Measurements from ENCODE around the gene HSPB6. TPM values are rescaled to one million over a fixed set of nuclear protein-coding genes. Genes with fewer than 3 reads are reported as not detected.

The HSPB6 gene
- polyA plus RNA-seq, 2 of the 4 experiments (the other 2 are of a cell fraction), result 0.16 to 0.26 TPM

- CTCF ChIA-PET, result interaction anchor here (1.0 to 2.0 kb wide), 4 partner anchors 9 to 217 kb away, joined by 3 to 7 read pairs (median 5); no protein-coding TSS in a partner anchor
- Histone ChIP-seq H3K9me3 (no peaks in the 10 kb centered on the region), H3K27ac (no peak overlapping the region), H3K4me2 (no peak overlapping the region), H3K4me3 (no peak overlapping the region), H3K4me1 (no peaks in the 10 kb centered on the region)
- WGBS (ENCODE audit: missing lambda C conversion rate), result 96% methylated on average over 25 of the region's 25 CpGs
- no peak for DNase-seq (ENCODE audit: low read depth in 1 of 2, low spot score in 1 of 2)
- TF ChIP-seq ZNF302 (CRISPR knock-in tag; IDR thresholded peaks at IDR 0.05) (no peak), HEYL (CRISPR knock-in tag; IDR thresholded peaks at IDR 0.05) (no peak), MYC (IDR thresholded peaks at IDR 0.05; ENCODE audit: borderline replicate concordance, low read length) (no peak), RFX5 (IDR thresholded peaks at IDR 0.05) (no peak), MAX (IDR thresholded peaks at IDR 0.05) (no peak), MAZ (IDR thresholded peaks at IDR 0.05; ENCODE audit: borderline replicate concordance, low read depth, low read length) (no peak), SREBF2 (IDR thresholded peaks at IDR 0.05) (no peak), PHF8 (IDR thresholded peaks at IDR 0.05; ENCODE audit: borderline replicate concordance, low read depth) (no peak), RARB (CRISPR knock-in tag; IDR thresholded peaks at IDR 0.05) (no peak), RNF2 (IDR thresholded peaks at IDR 0.05; ENCODE audit: borderline replicate concordance, low read depth) (no peak), EP300 (IDR thresholded peaks at IDR 0.05) (no peak), HDAC2 (IDR thresholded peaks at IDR 0.05) (no peak), FOSB (CRISPR knock-in tag; IDR thresholded peaks at IDR 0.05) (no peak), NPAS2 (CRISPR knock-in tag; IDR thresholded peaks at IDR 0.05; ENCODE audit: borderline replicate concordance) (no peak)
- TF ChIP-seq, protein P1, sequence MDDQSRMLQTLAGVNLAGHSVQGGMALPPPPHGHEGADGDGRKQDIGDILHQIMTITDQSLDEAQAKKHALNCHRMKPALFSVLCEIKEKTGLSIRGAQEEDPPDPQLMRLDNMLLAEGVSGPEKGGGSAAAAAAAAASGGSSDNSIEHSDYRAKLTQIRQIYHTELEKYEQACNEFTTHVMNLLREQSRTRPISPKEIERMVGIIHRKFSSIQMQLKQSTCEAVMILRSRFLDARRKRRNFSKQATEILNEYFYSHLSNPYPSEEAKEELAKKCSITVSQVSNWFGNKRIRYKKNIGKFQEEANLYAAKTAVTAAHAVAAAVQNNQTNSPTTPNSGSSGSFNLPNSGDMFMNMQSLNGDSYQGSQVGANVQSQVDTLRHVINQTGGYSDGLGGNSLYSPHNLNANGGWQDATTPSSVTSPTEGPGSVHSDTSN (IDR thresholded peaks at IDR 0.05), result no peak
- TF ChIP-seq, protein P2, sequence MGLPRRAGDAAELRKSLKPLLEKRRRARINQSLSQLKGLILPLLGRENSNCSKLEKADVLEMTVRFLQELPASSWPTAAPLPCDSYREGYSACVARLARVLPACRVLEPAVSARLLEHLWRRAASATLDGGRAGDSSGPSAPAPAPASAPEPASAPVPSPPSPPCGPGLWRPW (IDR thresholded peaks at IDR 0.05), result no peak
- FAIRE-seq, result no peak
- no peak for ATAC-seq
- POLR2A ChIA-PET, result interaction anchor here (1.1 to 2.1 kb wide), 2 partner anchors 8 to 14 kb away, joined by 3 to 10 read pairs; no protein-coding TSS in a partner anchor
These were observed 24.2 kb downstream of the HSPB6 start for GRCh38 chr19:35732540-35733179.

- no peak for FAIRE-seq
- H3K4me2 ChIP-seq, result no peak overlapping the region
- no peak for ATAC-seq
- no peaks in the 10 kb centered on the region for H3K4me1 ChIP-seq
- H3K27ac ChIP-seq, result no peak overlapping the region
- TF ChIP-seq KDM5A (IDR thresholded peaks at IDR 0.05), result no peak
- no peak for TF ChIP-seq KDM1A (IDR thresholded peaks at IDR 0.05; ENCODE audit: low read depth)
- no peak for TF ChIP-seq MAFK (IDR thresholded peaks at IDR 0.05; ENCODE audit: partially characterized antibody)
- TF ChIP-seq HOXB5 (CRISPR knock-in tag; IDR thresholded peaks at IDR 0.05), result no peak
- no peak for TF ChIP-seq ZSCAN20 (CRISPR knock-in tag; IDR thresholded peaks at IDR 0.05)
- no peak for TF ChIP-seq CBX8 (IDR thresholded peaks at IDR 0.05)
- TF ChIP-seq ZC3H11A (IDR thresholded peaks at IDR 0.05), result no peak
- TF ChIP-seq BCL3 (IDR thresholded peaks at IDR 0.05), result no peak
- TF ChIP-seq CHD4 (IDR thresholded peaks at IDR 0.05; ENCODE audit: borderline replicate concordance), result no peak
- no peak for TF ChIP-seq EHMT2 (IDR thresholded peaks at IDR 0.05; ENCODE audit: low read depth)
- TF ChIP-seq TP53 (CRISPR knock-in tag; IDR thresholded peaks at IDR 0.05), result no peak
- TF ChIP-seq RARB (CRISPR knock-in tag; IDR thresholded peaks at IDR 0.05), result no peak
- TF ChIP-seq MAX (IDR thresholded peaks at IDR 0.05), result no peak
- TF ChIP-seq JUN (IDR thresholded peaks at IDR 0.05), result no peak
- TF ChIP-seq, protein P3, sequence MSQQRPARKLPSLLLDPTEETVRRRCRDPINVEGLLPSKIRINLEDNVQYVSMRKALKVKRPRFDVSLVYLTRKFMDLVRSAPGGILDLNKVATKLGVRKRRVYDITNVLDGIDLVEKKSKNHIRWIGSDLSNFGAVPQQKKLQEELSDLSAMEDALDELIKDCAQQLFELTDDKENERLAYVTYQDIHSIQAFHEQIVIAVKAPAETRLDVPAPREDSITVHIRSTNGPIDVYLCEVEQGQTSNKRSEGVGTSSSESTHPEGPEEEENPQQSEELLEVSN (IDR thresholded peaks at IDR 0.05; ENCODE audit: borderline replicate concordance, low read depth), result no peak
- TF ChIP-seq ESRRA (IDR thresholded peaks at IDR 0.05; ENCODE audit: borderline replicate concordance, low read length), result no peak
- CTCF ChIA-PET, result interaction anchor here (0.8 to 2.0 kb wide), 5 partner anchors 8 to 218 kb away, joined by 3 to 7 read pairs (median 4); no protein-coding TSS in a partner anchor
- POLR2A ChIA-PET, result interaction anchor here (2.1 kb wide), 1 partner anchor 9 kb away, joined by 10 read pairs; no protein-coding TSS in a partner anchor
- H3K4me3 ChIP-seq, result no peak overlapping the region
- DNase-seq (ENCODE audit: low read depth in 1 of 2, low spot score in 1 of 2), result no peak
- 94% methylated on average over 21 of the region's 21 CpGs for WGBS (ENCODE audit: missing lambda C conversion rate)
- no peaks in the 10 kb centered on the region for H3K9me3 ChIP-seq
These were observed 24.9 kb downstream of the HSPB6 start for GRCh38 chr19:35731779-35732405.

Data from A549 (cell line).